ENCODE measurements around the gene PPEF1. TPM values are rescaled to one million over a fixed set of nuclear protein-coding genes. Genes with fewer than 3 reads are reported as not detected.
A peak's percentile ranks its signal among the peaks of the same experiment; 100 is the strongest.
"Not testable (repeated sequence)": the region's sequence is repeated elsewhere in the genome, so short reads cannot be mapped to it uniquely, and the experiment has no call there.

PPEF1 gene
- total RNA-seq, 1 donor from 2014 or later = not detected

DNA sequence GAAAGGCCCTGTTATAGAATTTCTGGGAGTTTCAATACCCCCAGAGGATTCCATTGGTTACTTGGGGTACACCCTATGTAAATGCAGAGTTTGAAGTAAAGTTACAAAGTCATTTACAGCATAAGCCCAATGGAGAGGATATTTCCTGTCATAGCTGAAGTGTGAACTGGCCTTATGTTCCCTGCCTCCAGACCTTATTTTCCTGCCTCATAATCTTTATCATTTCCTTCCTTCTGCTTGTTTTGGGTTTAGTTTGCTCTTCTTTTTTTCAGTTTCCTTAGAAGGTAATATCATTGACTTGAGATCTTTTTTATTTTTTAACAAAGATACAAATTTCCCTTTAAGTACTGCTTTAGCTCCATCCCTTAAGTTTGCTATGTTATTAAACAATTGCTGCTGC is 85.4 kb downstream of the PPEF1 start:
- DNase-seq (ENCODE audit: extremely low read depth, low read depth, low spot score) = no peak

DNA sequence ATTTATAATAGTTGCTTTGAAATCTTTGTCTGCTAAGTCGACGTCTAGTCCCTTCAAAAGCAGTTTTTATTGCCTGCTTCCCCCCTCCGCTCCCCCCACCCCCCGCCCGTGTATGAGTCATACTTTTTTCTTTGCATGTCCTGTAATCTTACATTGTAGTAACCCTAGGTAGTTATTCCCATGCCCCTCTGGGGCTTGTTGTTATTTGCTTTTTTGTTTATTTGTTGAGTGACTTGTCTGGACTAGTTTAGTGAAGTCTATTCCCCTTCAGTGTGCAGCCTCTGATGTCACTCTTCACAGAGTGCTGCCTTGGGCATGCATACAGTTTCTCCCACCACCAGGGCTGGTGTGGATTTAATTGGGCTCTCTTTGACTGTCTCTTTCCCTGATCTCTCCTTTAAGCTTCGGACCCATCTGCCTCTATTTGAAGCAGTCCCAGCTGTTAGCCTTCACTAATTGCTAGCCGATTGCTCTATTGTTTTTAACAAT is 86.2 kb downstream of the PPEF1 start:
- DNase-seq (ENCODE audit: extremely low read depth, low read depth, low spot score) = no peak

DNA sequence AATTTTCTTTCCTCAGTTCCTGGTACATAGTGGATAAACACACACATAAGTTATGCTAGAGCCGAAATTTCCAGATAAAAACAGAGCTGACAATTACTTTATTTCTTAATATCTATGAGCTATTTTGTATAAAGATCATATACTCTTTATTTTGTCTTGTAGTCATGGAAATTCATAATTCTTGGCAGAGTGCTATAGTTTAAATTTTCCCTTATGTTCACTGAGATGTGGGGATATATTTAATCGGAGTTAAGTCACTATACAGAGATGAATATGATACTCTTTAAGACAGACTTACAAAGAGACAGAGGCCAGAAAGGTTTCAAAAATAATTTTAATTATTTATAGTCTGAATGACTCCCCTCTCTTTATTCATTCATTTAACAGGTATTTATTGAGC is 89.7 kb downstream of the PPEF1 start:
- DNase-seq (ENCODE audit: extremely low read depth, low read depth, low spot score) = no peak

DNA sequence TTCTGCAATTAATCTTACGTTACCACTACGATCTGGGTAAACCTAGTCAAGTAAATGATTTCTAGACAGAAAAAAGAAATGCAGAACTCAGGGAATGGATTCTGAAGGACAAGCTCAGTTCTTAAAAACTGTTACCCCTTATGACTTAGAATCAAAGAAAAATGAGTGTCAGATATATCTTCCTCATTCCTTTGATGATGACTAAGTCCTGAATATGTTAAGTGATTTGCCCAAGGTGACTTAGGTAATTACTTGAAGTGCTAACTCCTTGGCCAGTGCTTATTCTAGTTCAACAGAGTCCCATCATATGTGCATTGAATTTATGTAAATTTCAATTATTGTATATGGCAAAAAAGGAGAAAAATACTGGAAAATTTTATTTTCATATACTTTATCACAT is 92.5 kb downstream of the PPEF1 start:
- DNase-seq (ENCODE audit: extremely low read depth, low read depth, low spot score) = no peak

DNA sequence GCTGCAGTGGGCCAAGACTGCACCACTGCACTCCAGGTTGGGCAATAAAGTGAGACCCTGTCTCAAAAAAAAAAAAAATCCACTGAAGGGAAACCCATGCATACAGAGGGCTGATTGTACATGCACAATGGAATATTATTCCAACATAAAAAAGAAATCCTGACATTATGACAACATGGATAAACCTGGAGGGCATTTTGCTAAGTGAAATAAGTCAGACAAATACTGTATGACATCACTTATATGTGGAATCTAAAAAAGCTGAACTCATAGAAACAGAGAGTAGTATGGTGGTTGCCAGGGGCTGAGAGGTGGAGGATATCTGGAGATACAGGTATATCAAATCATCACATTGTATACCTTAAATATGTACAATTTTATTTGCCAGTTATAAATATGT is 102.2 kb downstream of the PPEF1 start:
- DNase-seq (ENCODE audit: extremely low read depth, low read depth, low spot score) = no peak

DNA sequence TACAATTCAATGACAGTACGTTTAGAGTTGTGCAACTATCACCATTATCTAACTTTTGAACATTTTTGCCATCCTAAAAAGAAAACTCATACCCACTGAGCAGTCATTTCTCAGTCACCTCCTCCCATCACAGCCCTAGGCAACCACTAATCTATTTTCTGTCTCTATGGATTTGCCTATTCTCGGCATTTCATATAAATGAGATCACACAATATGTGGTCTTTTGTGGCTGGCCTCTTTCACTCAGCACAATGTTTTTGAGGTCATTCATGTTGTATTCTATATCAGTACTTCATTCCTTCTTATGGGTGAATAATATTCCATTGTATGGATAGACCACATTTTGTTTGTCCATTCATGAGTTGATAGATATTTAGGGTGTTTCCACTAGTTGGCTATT is 103.0 kb downstream of the PPEF1 start:
- DNase-seq (ENCODE audit: extremely low read depth, low read depth, low spot score) = no peak

DNA sequence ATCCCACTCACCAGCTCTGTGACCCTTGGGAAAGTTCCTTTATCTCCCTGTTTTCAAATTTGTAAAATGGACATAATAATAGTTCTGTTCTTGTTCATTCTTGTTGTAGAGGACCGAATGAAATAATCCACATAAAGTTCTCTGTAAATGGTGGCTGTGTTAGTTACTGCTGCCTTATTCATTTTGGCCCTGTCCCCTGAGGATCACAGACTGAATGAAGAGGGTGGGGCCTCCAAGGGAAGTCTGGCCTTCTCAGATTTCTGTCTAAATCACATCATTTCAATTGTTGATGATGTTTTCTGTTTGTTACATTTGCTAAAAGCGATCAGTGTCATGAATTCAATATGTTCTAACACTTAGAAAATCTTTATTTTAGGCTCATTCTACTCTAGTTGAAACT is 117.9 kb downstream of the PPEF1 start:
- no peak for DNase-seq (ENCODE audit: extremely low read depth, low read depth, low spot score)

DNA sequence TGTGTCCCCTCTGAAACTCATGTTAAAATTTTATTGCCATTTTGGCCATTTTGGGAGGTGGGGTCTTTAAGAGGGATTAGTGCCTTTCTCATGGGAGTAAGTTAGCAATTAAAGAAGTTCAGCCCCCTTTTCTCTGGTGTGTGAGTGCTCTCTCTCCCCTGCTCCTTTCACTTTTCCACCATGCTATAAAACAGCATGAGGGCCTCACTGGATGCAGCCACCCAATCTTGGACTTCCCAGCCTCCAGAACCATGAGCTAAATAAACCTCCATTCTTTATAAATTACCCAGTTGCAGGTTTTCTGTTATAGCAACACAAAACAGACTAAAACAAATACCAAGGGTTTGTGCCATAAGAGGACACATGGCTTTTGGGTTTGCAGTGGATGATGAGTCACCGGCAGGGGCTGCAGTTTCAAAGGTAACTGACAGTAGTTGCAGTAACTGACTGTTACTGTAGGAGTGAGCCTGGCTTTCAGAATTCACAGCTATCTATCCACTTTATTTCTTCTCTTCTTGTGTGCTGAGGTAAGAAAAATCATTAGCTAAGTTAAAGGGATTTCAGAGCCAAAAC is 121.5 kb downstream of the PPEF1 start:
- no peak for DNase-seq (ENCODE audit: extremely low read depth, low read depth, low spot score)

DNA sequence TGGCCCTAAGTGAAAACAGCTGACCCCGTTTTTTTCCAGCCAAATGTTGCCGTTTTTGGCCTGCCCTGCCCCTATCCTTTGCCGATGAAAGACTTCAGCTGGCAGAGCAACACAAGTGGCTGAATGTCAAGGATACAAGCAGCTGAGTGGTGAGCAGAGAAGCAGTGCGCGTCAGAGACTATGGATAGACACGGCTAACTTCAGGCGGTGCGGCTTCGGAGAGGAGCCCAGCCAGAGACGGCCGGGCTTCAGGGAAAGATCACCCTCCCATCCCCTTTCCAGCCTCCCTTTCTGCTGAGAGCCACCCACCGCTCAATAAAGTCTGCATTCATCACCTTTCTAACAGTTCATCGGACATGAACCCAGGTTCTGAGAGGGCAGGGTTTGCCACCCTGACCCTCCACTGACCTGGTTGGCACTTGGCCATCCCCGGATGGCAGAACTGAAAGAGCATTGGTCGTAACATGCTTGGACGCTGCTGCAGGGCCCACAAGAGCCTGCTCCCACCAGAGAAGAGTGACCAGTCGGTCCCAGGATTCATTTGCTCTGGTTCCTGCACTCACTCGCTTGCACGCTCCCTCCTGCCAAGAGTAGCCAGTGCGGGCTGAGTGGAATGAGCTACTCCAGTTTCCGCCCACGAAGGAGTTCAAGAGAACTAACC is 125.8 kb downstream of the PPEF1 start:
- DNase-seq (ENCODE audit: extremely low read depth, low read depth, low spot score) = no peak

DNA sequence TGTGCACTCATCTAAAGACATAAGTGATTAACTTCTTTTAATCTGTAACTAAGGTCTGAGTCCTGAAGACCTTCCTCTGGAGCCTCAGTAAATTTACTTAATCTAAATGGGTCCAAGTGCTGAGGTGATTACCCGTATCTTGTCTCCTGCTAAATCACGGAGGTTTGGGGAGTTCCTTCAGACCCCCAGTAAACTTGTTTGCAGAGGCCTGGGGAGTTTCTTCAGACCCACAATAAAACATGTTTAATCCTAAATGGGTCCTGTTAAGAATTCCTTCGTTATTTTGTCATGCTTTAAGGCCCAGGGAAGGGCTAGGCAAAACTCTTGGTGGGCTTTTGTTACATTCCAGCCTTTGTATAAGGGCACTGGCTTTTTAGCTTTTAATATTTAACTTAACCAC is 140.5 kb downstream of the PPEF1 start:
- DNase-seq (ENCODE audit: extremely low read depth, low read depth, low spot score) = not testable (repeated sequence)

DNA sequence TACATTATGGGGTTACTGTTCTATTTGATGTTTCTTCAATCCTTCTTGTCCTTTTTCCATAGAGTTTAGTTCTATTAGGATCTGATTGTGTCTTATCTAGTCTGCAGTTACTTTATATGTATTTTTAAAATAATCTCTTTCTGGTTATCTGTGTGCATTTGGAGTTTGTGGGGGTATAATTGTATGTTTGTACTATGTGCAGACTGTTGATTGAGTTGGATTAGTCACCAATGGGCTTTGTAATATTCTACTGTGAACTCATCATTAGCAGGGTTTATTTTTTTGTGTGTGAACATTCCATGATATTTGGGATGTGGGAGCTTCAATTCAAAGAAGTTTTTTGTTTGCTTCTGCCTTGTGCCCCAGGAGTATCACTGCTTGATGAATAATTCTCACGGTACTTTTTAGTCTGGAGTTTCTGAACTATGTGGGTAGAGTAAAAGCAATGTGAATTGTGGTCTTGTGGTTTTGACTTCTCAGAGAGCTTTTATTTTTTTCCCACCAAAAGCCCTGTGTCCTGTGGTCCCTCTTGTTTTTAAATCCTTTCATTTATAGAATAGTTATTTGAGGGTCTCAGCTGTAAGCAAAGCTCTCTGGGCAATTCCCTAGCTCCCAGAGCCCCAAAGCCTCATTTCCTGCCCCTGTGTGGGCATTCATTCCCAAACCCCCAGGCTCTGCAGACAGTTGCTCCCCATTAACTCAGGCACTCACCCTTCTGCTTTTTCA is 148.6 kb downstream of the PPEF1 start:
- no peak for DNase-seq (ENCODE audit: extremely low read depth, low read depth, low spot score)

DNA sequence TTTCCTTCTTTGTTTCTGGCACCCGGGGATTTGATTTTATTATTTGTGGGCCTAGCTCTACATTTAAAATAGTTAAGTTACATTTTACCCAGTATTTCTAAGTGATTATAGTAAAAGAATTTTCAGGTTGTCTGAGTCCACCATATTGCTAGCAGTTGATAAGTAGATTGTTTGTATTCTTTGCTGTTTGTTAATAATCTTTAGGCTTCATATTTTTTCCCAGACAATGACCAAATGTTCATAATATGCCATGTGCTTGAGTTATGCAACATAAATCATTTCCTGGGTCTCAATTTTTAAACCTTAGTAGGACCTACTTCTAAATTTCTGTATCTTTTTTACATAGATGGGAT is 149.2 kb downstream of the PPEF1 start:
- DNase-seq (ENCODE audit: extremely low read depth, low read depth, low spot score) = no peak

DNA sequence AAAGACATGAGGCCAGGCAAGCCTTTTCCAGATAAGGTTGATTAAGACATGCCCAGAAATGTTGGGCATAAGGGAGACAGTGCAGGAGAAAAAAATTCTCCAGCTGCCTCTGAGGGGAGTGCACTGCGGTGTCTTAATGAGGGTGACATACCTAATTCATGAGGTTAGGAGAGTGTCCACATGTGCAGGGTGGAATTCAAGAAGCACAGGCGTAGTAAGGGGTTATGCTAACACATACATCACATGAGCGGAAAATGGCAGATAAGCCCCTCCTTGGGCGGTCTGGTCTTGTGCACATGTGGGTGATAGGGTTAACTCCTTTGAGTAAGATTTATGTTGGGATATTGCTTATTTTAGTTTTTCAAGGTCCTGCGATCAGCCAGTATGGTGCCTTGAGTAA is 154.1 kb downstream of the PPEF1 start:
- no peak for DNase-seq (ENCODE audit: extremely low read depth, low read depth, low spot score)

DNA sequence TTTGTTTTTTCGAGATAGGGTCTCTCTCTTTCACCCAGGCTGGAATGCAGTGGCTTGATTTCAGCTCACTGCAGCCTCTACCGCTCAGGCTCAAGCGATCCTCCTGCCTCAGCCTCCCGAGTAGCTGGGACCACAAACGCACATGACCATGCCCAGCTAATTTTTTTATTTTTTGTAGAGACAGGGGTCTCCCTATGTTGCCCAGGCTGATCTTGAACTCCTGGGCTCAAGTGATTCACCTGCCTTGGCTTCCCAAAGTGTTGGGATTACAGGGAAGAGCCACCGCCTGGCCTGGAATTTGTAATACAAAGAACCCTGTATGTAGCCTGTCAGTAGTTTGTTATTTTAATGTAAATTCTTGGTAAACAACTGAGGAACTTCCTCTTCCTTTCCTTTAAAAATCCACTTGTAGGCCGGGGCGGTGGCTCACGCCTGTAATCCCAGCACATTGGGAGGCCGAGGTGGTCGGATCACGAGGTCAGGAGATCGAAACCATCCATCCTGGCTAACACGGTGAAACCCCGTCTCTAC is 157.0 kb downstream of the PPEF1 start:
- DNase-seq (ENCODE audit: extremely low read depth, low read depth, low spot score) = no peak

DNA sequence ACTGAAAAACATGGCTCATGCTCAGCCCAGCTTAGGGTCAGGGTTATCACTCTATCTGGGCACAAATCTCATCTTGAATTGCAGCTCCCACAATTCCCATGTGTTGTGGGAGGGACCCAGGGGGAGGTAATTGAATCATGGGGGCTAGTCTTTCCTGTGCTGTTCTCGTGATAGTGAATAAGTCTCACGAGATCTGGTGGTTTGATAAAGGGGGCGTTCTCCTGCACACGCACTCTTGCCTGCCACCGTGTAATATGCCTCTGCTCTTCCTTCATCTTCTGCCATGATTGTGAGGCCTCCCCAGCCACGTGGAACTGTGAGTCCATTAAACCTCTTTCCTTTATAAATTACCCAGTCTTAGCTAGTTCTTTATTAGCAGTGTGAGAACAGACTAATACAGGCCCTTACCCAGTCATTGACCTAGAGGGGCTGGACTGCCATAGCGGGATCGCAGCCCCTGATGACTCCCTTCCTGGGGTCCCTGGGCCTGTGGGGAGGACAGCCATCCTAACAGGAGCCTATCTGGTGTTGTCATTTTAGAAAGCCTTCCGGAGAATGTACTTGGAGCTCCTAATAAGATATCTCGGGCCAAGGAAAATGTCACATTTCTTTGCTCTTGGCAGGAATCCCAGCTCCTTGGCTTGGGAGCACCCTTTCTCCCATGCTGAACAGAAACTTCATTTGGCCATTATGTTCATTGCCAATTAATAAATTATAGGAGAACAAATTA is 163.9 kb downstream of the PPEF1 start:
- no peak for DNase-seq (ENCODE audit: extremely low read depth, low read depth, low spot score)

DNA sequence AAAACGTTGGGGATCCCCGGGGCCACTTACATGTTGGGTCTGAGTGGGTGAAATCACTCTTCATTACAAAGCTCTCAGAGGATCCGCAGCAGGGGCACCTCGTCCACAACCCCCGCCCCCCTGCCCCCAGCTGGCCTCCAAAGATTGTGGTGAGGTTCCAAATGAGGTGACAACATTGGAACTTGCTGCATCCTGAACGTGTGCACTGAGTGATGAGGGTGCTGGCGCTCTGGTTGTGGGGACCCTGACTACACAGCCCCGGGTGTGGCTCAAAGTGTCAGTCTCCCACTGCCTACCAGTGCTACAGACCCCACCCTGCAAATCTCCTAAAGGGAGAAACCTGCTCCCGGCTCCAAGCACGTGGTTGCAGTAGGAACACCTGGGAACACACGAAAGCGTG is 164.5 kb downstream of the PPEF1 start:
- no peak for DNase-seq (ENCODE audit: extremely low read depth, low read depth, low spot score)

DNA sequence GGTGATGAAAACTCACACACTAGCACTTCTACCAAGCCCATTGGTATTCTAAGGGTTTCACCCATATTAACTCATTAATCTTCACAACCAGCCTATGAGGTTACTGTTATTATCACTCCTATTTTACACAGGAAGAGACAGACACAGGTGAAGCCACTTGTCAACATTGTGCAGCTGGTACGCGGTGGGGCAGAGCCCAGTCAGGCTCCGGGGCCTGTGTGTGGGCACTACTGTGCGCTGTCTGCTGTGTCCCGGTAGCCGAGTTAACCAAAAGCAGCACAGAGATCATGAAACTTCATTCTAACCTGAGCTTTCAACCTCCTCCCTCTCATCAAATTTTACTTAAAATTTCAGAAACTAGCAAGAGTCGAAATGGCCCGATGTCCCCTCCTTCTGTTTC is 165.2 kb downstream of the PPEF1 start:
- no peak for DNase-seq (ENCODE audit: extremely low read depth, low read depth, low spot score)

DNA sequence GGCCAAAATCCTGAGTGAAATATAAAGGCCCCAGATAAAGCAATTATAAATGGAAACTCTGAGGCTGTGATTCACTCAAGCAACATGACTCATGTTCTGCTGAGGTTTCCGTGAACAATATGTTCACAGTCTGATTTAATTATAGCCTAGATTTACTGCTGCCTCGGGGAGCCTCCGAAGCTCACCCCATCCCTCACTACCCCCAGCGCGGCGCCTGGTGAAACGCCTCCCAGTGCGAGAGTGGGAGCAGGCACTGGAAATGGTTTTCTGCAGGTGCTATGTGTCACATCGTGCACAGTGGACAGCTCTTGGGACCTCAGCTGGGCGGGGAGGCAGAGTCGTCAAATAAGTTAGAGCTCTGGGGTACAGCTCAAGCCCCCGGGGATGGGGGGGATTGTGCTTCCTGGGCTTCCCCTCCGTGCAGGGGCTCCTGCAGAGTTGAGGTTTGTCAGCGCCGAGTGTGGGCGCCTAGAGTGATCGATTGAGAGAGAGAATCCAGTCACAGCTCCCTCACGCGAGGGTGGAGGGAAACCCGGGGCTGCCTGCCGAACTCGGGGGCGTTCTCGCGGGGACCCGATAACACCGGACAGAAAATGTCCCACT is 165.8 kb downstream of the PPEF1 start:
- DNase-seq (ENCODE audit: extremely low read depth, low read depth, low spot score) = peak; percentile 9

DNA sequence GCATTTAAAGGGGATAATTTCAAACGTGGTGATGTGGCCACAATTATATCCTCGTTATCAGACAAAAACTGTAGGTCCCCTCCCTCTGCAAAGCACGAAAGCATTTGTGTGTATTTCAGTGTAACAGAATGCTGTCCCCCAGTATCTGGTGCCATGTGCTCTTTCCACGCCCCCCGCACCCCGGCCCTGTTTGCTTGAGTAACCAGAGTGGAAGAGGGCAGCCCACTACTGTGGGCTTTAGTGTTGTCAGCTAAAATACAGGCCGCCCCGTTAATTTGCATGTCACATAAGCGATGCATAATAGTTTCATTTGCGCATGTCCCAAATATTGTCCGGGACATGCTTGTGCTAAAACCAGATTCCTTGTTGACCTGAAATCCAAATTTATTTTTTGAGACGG is 166.4 kb downstream of the PPEF1 start:
- DNase-seq (ENCODE audit: extremely low read depth, low read depth, low spot score) = no peak

DNA sequence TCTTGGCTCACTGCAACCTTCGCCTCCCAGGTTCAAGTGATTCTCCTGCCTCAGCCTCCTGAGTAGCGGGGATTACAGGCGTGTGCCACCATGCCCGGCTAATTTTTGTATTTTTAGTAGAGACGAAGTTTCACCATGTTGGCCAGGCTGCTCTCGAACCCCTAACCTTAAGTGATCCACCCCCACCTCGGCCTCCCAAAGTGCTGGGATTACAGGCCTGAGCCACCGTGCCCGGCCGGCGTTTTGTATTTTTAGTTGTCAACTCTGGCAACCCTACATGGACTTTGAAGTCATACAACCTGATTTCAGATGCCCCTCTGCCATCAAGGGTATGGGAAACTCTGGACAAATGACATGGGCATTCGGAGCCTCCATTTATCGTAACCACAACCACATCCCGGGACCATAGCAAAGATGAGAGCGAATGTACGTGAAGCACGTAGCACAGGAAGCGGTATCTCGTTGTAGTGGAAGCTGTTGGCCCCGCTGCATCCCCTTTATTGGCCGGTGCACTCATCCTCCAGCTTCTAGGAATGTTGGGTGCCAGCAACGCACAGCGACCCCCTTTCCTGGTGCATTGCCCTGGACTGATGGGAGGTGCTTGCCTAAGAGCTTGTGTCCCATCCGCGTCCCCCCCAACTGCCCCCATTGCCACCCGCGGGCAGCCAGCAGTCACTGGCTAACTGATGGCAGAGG is 167.3 kb downstream of the PPEF1 start:
- DNase-seq (ENCODE audit: extremely low read depth, low read depth, low spot score) = no peak
